ENCODE measurements around the gene CXXC4.

CXXC4 gene

GRCh38 chr4:104493081-104493831, 1.4 kb downstream of the CXXC4 start:
- Mint-ChIP-seq H3K27ac (no peak overlapping the region), H3K4me1 (ENCODE audit: low read depth) (peaks cover 42% of the 10 kb centered on the region), H3K36me3 (ENCODE audit: low read depth) (no peaks in the 10 kb centered on the region), H3K27me3 (peaks cover 72% of the 10 kb centered on the region), H3K4me3 (no peak overlapping the region), H3K9me3 (no peaks in the 10 kb centered on the region)
- DNase-seq = no peak

GRCh38 chr4:104492183-104492771, 2.4 kb downstream of the CXXC4 start:
- Mint-ChIP-seq H3K9me3 (no peaks in the 10 kb centered on the region), H3K27me3 (peaks cover 76% of the 10 kb centered on the region), H3K4me1 (ENCODE audit: low read depth) (peaks cover 42% of the 10 kb centered on the region), H3K36me3 (ENCODE audit: low read depth) (no peaks in the 10 kb centered on the region), H3K4me3 (peak overlapping the region; percentile 42), H3K27ac (no peak overlapping the region)
- DNase-seq = no peak

DNA sequence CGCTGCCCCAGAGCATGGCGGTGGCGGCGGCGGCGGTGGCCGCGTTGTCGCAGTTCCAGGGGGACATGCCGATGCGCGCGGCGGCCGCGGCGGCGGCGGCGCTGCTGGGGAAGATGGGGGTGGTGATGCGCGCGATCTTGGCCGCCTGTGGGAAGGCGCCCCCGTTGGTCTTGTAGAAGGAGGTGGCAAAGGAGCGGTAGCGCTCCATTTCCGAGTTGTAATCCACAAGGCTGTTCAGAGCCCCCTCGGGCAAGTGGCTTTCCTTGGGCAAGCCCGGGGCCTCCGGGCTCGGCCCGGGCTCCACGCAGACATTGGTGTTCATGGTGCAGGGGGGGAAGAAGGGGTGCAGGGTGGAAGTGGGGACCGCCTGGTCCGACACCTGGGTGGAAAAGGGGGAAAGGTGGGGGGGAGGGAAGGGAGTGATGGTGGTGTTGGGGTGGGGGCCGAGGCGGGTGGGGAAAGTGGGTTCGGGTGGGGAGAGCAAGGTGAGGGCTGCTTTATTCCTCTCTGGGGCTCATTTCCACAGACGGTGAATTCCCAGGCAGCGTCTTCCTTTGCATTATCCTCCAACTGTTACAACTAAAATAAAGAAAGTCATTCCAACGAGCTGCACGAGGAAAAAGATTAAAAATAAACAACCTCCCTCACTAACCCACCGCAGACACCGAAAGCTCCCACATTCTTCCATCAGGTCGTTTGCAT, 3.1 kb downstream of the CXXC4 start:
- H3K4me3 Mint-ChIP-seq = peak overlapping the region; percentile 74
- peaks cover 42% of the 10 kb centered on the region for H3K4me1 Mint-ChIP-seq (ENCODE audit: low read depth)
- H3K36me3 Mint-ChIP-seq (ENCODE audit: low read depth) = no peaks in the 10 kb centered on the region
- H3K9me3 Mint-ChIP-seq = no peaks in the 10 kb centered on the region
- DNase-seq = peak; percentile 51
- peaks cover 77% of the 10 kb centered on the region for H3K27me3 Mint-ChIP-seq
- peak overlapping the region; percentile 22 for H3K27ac Mint-ChIP-seq

DNA sequence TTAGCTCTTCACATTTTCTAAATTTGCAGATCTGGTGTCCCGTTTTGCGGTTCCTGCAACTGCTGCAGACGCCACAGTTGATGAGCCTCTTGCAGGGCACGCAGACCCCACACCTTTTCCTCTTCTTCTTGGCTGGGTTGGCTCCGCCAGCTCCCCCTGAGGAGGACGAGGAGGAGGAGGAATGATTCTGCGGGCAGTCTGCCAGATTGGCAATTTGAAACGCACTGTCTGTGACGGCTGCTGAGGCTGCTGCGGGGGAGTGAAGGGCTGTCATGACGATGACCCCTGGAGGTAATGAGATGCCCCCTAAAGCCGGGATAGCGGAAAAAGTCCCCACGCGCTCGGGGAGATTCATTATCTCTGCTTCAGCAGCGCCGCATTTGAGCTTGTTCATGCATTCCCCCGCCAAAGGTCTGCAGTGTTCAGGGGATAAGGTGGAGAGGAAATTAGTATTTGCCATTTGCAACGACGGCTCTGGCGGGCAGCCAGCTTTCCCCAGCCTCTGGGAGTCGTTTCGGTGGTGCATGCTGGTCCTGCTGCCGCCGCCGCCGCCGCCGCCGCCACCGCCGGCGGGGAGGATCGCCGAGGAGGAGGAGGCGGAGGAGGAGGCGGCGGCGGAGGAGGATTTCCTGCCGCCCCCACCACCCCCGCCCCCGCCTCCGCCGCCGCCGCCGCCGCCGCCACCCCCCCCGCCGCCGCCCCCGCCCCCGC, 3.8 kb downstream of the CXXC4 start:
- H3K36me3 Mint-ChIP-seq (ENCODE audit: low read depth) = no peaks in the 10 kb centered on the region

GRCh38 chr4:104490096-104490769, 4.5 kb downstream of the CXXC4 start:
- Mint-ChIP-seq H3K36me3 (ENCODE audit: low read depth) (no peaks in the 10 kb centered on the region), H3K4me1 (ENCODE audit: low read depth) (peaks cover 37% of the 10 kb centered on the region), H3K27ac (no peak overlapping the region), H3K4me3 (peak overlapping the region; percentile 72), H3K27me3 (peaks cover 70% of the 10 kb centered on the region), H3K9me3 (no peaks in the 10 kb centered on the region)
- no peak for DNase-seq

More for the DNA sequence above, 3.8 kb downstream of the CXXC4 start:
- DNase-seq = peak; percentile 60
- Mint-ChIP-seq H3K27ac (no peak overlapping the region), H3K4me1 (ENCODE audit: low read depth) (peaks cover 42% of the 10 kb centered on the region), H3K9me3 (no peaks in the 10 kb centered on the region), H3K4me3 (peak overlapping the region; percentile 72), H3K27me3 (peaks cover 76% of the 10 kb centered on the region)

- no peaks in the 10 kb centered on the region for H3K9me3 Mint-ChIP-seq
- peaks cover 66% of the 10 kb centered on the region for H3K27me3 Mint-ChIP-seq
These were observed 5.0 kb downstream of the CXXC4 start for GRCh38 chr4:104489731-104490095.

DNA sequence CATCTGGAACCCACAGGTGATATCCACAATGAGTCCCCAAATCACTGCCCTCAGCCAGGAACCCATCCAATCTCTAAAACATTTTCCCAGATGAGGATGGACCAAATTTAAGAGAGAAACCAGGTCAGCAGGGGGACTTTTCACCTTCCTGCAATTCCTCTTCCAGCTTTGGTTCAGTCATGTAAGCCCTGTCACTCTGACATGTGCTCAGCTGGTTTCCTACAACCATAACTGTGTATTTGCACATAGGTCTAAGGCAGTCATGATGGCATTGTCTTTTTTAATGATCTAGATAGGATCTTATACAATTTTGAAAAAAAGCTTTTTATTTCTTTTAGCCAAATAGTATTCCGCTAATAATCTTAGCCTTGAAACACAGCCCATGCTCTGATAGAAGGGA, 6.5 kb downstream of the CXXC4 start:
- no peaks in the 10 kb centered on the region for H3K9me3 Mint-ChIP-seq
- H3K4me3 Mint-ChIP-seq = no peak overlapping the region
- H3K27me3 Mint-ChIP-seq = peaks cover 51% of the 10 kb centered on the region
- peaks cover 24% of the 10 kb centered on the region for H3K4me1 Mint-ChIP-seq (ENCODE audit: low read depth)
- no peak for DNase-seq
- no peak overlapping the region for H3K27ac Mint-ChIP-seq
- H3K36me3 Mint-ChIP-seq (ENCODE audit: low read depth) = no peaks in the 10 kb centered on the region

More at GRCh38 chr4:104489731-104490095, 5.0 kb downstream of the CXXC4 start:
- Mint-ChIP-seq H3K36me3 (ENCODE audit: low read depth) (no peaks in the 10 kb centered on the region), H3K27ac (no peak overlapping the region), H3K4me1 (ENCODE audit: low read depth) (peaks cover 34% of the 10 kb centered on the region), H3K4me3 (no peak overlapping the region)
- DNase-seq = no peak

DNA sequence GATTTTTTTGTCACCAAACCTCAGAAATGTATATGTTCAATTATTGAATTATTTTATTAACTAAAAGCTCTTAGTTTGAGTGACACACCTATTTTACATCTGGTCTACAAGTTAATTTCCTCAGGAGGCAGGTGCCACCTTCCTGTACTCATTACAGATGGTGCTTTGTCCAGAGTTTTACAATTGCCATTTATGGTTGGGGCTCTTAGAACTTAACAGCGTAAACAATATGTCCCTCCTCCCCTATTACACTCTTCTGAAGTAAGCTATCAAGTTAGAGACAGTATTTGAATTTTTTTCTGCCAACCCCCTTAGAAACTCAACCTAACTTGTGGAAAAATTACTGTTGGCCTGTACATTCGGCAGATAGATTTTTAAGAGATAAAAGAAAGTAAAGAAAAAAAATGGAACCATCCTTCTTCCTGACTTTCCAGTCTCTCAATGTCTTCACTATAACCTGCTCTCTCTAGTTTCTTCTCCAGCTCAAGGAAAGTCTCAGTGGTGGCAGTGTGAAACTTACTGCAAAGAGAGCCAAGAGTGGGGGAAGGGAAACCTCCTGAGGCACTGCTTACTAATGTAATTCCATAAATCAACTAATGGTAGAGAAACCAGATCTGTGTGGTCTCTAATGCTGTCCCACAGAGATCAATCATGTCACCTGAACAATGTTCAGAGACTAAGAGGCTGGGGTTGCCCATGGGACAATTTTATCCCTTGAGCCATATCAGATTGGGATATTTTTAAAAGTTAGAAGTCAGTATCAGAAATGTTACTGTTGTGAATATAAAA, 7.8 kb downstream of the CXXC4 start:
- DNase-seq = no peak
- Mint-ChIP-seq H3K36me3 (ENCODE audit: low read depth) (no peaks in the 10 kb centered on the region), H3K27ac (no peak overlapping the region), H3K9me3 (no peaks in the 10 kb centered on the region), H3K4me3 (no peak overlapping the region), H3K4me1 (ENCODE audit: low read depth) (peaks cover 18% of the 10 kb centered on the region), H3K27me3 (peaks cover 40% of the 10 kb centered on the region)

GRCh38 chr4:104475652-104476051, 19.0 kb downstream of the CXXC4 start:
- Mint-ChIP-seq H3K27ac (no peak overlapping the region), H3K9me3 (no peaks in the 10 kb centered on the region), H3K36me3 (ENCODE audit: low read depth) (no peaks in the 10 kb centered on the region), H3K4me3 (no peak overlapping the region), H3K27me3 (peaks cover 3% of the 10 kb centered on the region), H3K4me1 (ENCODE audit: low read depth) (no peaks in the 10 kb centered on the region)
- DNase-seq = no peak

DNA sequence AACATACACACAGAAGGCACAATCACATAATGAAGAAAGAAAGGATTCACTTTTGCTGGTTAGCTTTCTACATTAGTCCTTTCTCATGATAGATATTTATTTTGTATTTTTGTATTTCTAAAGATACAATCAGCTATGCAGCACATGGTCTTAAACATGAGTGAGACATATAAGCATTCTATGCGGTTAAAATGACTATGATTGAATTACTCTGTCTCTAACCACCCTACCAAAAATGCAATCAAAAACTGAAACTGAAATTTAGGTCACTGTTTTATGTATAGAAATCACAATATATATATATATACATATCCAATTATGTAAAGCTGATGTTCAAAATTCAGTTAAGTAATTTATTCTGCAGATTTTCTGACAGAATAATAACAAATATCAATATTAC, 21.9 kb downstream of the CXXC4 start:
- Mint-ChIP-seq H3K4me3 (no peak overlapping the region), H3K36me3 (ENCODE audit: low read depth) (no peaks in the 10 kb centered on the region), H3K27ac (no peak overlapping the region), H3K27me3 (no peaks in the 10 kb centered on the region), H3K9me3 (no peaks in the 10 kb centered on the region), H3K4me1 (ENCODE audit: low read depth) (no peaks in the 10 kb centered on the region)
- DNase-seq = no peak

- no peak for DNase-seq
- H3K4me3 Mint-ChIP-seq = no peak overlapping the region
- H3K27me3 Mint-ChIP-seq = peaks cover 3% of the 10 kb centered on the region
- no peaks in the 10 kb centered on the region for H3K9me3 Mint-ChIP-seq
- no peaks in the 10 kb centered on the region for H3K4me1 Mint-ChIP-seq (ENCODE audit: low read depth)
- no peak overlapping the region for H3K27ac Mint-ChIP-seq
- H3K36me3 Mint-ChIP-seq (ENCODE audit: low read depth) = no peaks in the 10 kb centered on the region
These were observed 23.9 kb downstream of the CXXC4 start for GRCh38 chr4:104470770-104471169.

GRCh38 chr4:104469794-104470193, 24.9 kb downstream of the CXXC4 start:
- no peak overlapping the region for H3K4me3 Mint-ChIP-seq
- DNase-seq = no peak
- peaks cover 3% of the 10 kb centered on the region for H3K27me3 Mint-ChIP-seq

GRCh38 chr4:104465619-104466018, 29.1 kb downstream of the CXXC4 start:
- H3K4me1 Mint-ChIP-seq (ENCODE audit: low read depth) = no peaks in the 10 kb centered on the region
- H3K36me3 Mint-ChIP-seq (ENCODE audit: low read depth) = no peaks in the 10 kb centered on the region
- H3K9me3 Mint-ChIP-seq = no peaks in the 10 kb centered on the region
- no peak overlapping the region for H3K27ac Mint-ChIP-seq
- no peak for DNase-seq
- no peak overlapping the region for H3K4me3 Mint-ChIP-seq
- H3K27me3 Mint-ChIP-seq = peaks cover 3% of the 10 kb centered on the region

More at GRCh38 chr4:104469794-104470193, 24.9 kb downstream of the CXXC4 start:
- H3K9me3 Mint-ChIP-seq = no peaks in the 10 kb centered on the region
- H3K4me1 Mint-ChIP-seq (ENCODE audit: low read depth) = no peaks in the 10 kb centered on the region
- H3K27ac Mint-ChIP-seq = no peak overlapping the region
- H3K36me3 Mint-ChIP-seq (ENCODE audit: low read depth) = no peaks in the 10 kb centered on the region

Data from activated T-cell treated with anti-CD3 and anti-CD28 coated beads, Interleukin-2, amount 50 U/mL, for 24 hours (primary cell).